ENCODE results near the gene SCGB1A1. TPM values are rescaled to one million over a fixed set of nuclear protein-coding genes. Genes with fewer than 3 reads are reported as not detected.

The SCGB1A1 gene
- total and polyA plus RNA-seq, 5 donors from 2014 or later = not detected

DNA sequence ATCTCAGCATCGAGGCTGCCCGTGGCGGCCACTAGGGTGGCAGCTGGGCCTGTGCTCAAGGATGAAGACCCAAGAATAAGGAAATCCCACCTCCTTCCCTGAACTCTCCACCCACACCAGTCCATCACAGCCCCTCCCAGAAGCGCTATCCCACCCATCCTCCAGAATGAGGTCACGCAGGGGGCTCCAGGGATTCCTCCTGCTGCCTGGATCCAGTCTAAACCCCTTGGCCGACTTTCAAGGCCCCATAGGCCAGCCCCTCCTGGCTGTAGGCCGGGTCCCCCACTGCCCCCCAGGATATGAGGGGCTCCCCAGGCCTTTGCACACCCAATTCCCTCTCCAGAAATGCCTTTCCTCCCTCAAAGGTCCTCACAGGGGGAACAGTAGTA is 19.0 kb upstream of the SCGB1A1 start:
- no peak overlapping the region for H3K4me3 ChIP-seq (ENCODE audit: low read depth, low read length)
- no peak for DNase-seq
- H3K4me1 ChIP-seq (ENCODE audit: control insufficient read depth, insufficient read depth, low read length, poor library complexity, severe bottlenecking) = peaks cover 31% of the 10 kb centered on the region
- Mint-ChIP-seq H3K4me1 (peaks cover 2 to 54% (median 24%) of the 10 kb centered on the region in 4 donors), H3K36me3 (peaks cover 3% of the 10 kb centered on the region), H3K27me3 (peaks cover 1% of the 10 kb centered on the region), H3K4me3 (peak overlapping the region in 2 of 4 donors; percentile 32 to 62), H3K27ac (peak overlapping the region in 2 of 3 donors; percentile 9 to 85), H3K9me3 (no peaks in the 10 kb centered on the region)
- no peaks in the 10 kb centered on the region for H3K9me3 ChIP-seq (ENCODE audit: control insufficient read depth in 2 of 2, low read length in 2 of 2)
- H3K36me3 ChIP-seq (ENCODE audit: control insufficient read depth, insufficient read depth, low read length) = no peaks in the 10 kb centered on the region
- ATAC-seq (ENCODE audit: low read depth in 2 of 2) = no peak
- H3K27me3 ChIP-seq (ENCODE audit: control insufficient read depth, insufficient read depth, low read length) = no peaks in the 10 kb centered on the region
- no peak overlapping the region for H3K27ac ChIP-seq (ENCODE audit: insufficient read depth, low read length, poor library complexity, severe bottlenecking)

- DNase-seq = no peak
- Mint-ChIP-seq H3K4me1 (peaks cover 0 to 54% (median 21%) of the 10 kb centered on the region in 4 donors), H3K36me3 (peaks cover 3% of the 10 kb centered on the region), H3K27me3 (no peaks in the 10 kb centered on the region), H3K27ac (peak overlapping the region in 2 of 3 donors; percentile 66 to 85), H3K4me3 (peak overlapping the region in 1 of 4 donors; percentile 32), H3K9me3 (no peaks in the 10 kb centered on the region)
- Histone ChIP-seq H3K36me3 (ENCODE audit: control insufficient read depth, insufficient read depth, low read length) (no peaks in the 10 kb centered on the region), H3K27me3 (ENCODE audit: control insufficient read depth, insufficient read depth, low read length) (no peaks in the 10 kb centered on the region), H3K4me1 (ENCODE audit: control insufficient read depth, insufficient read depth, low read length, poor library complexity, severe bottlenecking) (peaks cover 31% of the 10 kb centered on the region), H3K9me3 (ENCODE audit: control insufficient read depth in 2 of 2, low read length in 2 of 2) (no peaks in the 10 kb centered on the region), H3K27ac (ENCODE audit: insufficient read depth, low read length, poor library complexity, severe bottlenecking) (no peak overlapping the region), H3K4me3 (ENCODE audit: low read depth, low read length) (no peak overlapping the region)
- no peak for ATAC-seq (ENCODE audit: low read depth in 2 of 2)
These were observed 18.6 kb upstream of the SCGB1A1 start for GRCh38 chr11:62400281-62400680.

GRCh38 chr11:62400760-62401159 is 18.1 kb upstream of the SCGB1A1 start:
- ATAC-seq (ENCODE audit: low read depth in 2 of 2) (no peak), DNase-seq (no peak)
- Histone ChIP-seq H3K4me1 (ENCODE audit: control insufficient read depth, insufficient read depth, low read length, poor library complexity, severe bottlenecking) (peaks cover 31% of the 10 kb centered on the region), H3K9me3 (ENCODE audit: control insufficient read depth in 2 of 2, low read length in 2 of 2) (no peaks in the 10 kb centered on the region), H3K36me3 (ENCODE audit: control insufficient read depth, insufficient read depth, low read length) (no peaks in the 10 kb centered on the region), H3K4me3 (ENCODE audit: low read depth, low read length) (no peak overlapping the region), H3K27ac (ENCODE audit: insufficient read depth, low read length, poor library complexity, severe bottlenecking) (no peak overlapping the region), H3K27me3 (ENCODE audit: control insufficient read depth, insufficient read depth, low read length) (no peaks in the 10 kb centered on the region)
- Mint-ChIP-seq H3K27me3 (no peaks in the 10 kb centered on the region), H3K36me3 (peaks cover 3% of the 10 kb centered on the region), H3K4me1 (peaks cover 0 to 54% (median 21%) of the 10 kb centered on the region in 4 donors), H3K27ac (peak overlapping the region in 1 of 3 donors; percentile 91), H3K9me3 (no peaks in the 10 kb centered on the region), H3K4me3 (peak overlapping the region in 1 of 4 donors; percentile 54)

DNA sequence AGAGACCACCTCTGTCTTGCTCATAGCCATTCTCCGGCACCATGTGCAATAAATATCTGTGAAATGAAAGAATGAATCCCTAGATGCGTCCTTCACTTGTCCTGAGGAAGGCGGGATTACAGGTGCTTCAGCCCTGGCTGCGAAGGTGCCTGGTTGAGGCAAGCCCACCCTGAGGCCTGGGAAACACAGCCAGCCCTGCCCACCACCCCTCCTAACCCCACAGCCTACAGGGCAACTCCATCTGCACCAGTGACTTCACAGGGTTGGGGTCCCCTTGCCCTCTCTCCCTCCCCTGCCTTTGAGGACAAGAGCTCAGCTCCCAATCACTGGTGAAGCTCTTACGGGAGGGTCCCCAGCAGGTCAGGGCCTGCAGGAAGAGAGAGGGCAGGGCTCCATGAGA is 17.5 kb upstream of the SCGB1A1 start:
- H3K27me3 ChIP-seq (ENCODE audit: control insufficient read depth, insufficient read depth, low read length) = no peaks in the 10 kb centered on the region
- peaks cover 3% of the 10 kb centered on the region for H3K36me3 Mint-ChIP-seq
- peak overlapping the region; percentile 54 to 92 (median 74) for H3K4me3 Mint-ChIP-seq
- DNase-seq = no peak
- H3K9me3 ChIP-seq (ENCODE audit: control insufficient read depth in 2 of 2, low read length in 2 of 2) = no peaks in the 10 kb centered on the region
- H3K36me3 ChIP-seq (ENCODE audit: control insufficient read depth, insufficient read depth, low read length) = no peaks in the 10 kb centered on the region
- ATAC-seq (ENCODE audit: low read depth in 2 of 2) = no peak
- peak overlapping the region; percentile 88 to 98 (median 96) for H3K27ac Mint-ChIP-seq
- H3K4me3 ChIP-seq (ENCODE audit: low read depth, low read length) = no peak overlapping the region
- H3K27ac ChIP-seq (ENCODE audit: insufficient read depth, low read length, poor library complexity, severe bottlenecking) = no peak overlapping the region
- H3K4me1 Mint-ChIP-seq = peaks cover 0 to 54% (median 21%) of the 10 kb centered on the region in 4 donors
- H3K4me1 ChIP-seq (ENCODE audit: control insufficient read depth, insufficient read depth, low read length, poor library complexity, severe bottlenecking) = peaks cover 31% of the 10 kb centered on the region
- H3K27me3 Mint-ChIP-seq = no peaks in the 10 kb centered on the region
- H3K9me3 Mint-ChIP-seq = no peaks in the 10 kb centered on the region

GRCh38 chr11:62401811-62402210 is 17.0 kb upstream of the SCGB1A1 start:
- Mint-ChIP-seq H3K27ac (peak overlapping the region; percentile 88 to 98 (median 96)), H3K4me3 (peak overlapping the region; percentile 54 to 92 (median 74)), H3K36me3 (peaks cover 3% of the 10 kb centered on the region), H3K27me3 (no peaks in the 10 kb centered on the region), H3K9me3 (no peaks in the 10 kb centered on the region), H3K4me1 (peaks cover 0 to 54% (median 21%) of the 10 kb centered on the region in 4 donors)
- Histone ChIP-seq H3K9me3 (ENCODE audit: control insufficient read depth in 2 of 2, low read length in 2 of 2) (no peaks in the 10 kb centered on the region), H3K36me3 (ENCODE audit: control insufficient read depth, insufficient read depth, low read length) (no peaks in the 10 kb centered on the region), H3K4me3 (ENCODE audit: low read depth, low read length) (peak overlapping the region; percentile 41), H3K27ac (ENCODE audit: insufficient read depth, low read length, poor library complexity, severe bottlenecking) (peak overlapping the region; percentile 72), H3K4me1 (ENCODE audit: control insufficient read depth, insufficient read depth, low read length, poor library complexity, severe bottlenecking) (peaks cover 31% of the 10 kb centered on the region), H3K27me3 (ENCODE audit: control insufficient read depth, insufficient read depth, low read length) (no peaks in the 10 kb centered on the region)
- no peak for ATAC-seq (ENCODE audit: low read depth in 2 of 2)
- no peak for DNase-seq

DNA sequence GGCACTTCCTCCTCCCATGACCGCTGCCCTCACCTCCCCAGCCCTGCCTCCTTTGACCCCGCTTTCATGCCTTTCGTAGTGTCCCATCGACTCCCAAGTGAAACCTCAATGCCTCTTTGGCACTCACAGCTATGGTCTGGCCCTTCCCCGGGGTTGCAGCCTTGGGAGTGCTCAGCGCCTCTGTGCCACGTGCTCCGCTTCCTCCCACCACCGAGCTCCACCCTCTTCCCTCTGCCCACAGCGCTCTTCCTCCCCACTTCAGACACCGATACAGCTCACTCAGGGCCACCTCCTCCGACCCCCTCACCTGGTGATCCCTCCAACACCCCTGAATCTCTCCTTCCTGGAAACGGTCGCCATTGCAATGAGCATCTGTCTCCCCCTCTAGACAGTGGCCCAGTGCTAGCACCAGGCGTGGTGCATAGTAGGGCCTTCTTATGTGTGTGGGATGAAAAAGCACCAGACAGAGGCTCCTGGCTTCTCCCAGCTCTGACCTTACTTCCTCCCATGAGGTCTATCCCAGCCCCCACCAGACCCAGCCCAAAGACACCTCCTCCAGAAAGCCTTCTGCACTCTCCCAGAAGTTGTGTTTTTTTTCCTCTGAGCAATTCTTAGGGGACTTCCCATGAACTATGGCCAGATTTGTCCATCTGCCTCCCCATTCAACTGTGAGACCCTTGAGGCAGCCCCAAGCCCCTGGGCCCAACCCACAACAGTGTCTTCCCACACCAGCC is 16.4 kb upstream of the SCGB1A1 start:
- peak overlapping the region; percentile 41 for H3K4me3 ChIP-seq (ENCODE audit: low read depth, low read length)
- H3K4me1 Mint-ChIP-seq = peaks cover 0 to 54% (median 21%) of the 10 kb centered on the region in 4 donors

DNA sequence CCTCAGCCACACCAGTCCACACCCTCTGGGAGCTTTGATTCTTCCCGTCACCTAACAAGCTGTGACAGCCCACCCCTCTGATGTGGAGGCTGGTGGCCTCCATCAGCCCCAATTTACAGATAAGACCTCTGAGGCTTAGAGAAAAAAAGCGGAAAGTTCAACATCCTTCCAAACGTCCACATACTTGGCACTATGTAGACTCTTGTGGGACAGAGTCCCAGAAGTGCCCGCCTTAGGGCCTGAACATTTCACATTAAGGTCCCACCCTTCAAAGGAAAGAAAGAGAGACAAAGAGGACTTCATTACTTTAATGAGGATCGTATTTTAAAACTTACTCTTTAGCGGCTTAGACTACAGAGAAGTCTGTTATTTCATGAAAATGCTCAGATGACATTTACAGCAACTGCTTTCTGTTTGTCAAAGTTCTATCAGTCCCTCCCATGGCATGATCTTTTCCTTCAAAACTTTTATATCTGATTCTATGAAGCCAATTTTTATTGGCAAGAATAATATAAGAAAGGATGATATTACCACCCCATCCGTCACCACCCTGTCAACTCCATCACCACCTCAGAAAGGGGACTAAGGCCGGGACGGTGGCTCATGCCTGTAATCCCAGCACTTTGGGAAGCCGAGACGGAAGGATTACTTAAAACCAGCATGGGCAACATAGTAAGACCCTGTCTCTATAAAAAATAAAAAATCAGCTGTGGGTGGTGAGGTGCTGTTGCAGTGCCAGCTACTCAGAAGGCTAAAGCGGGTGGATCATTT is 15.7 kb upstream of the SCGB1A1 start:
- Histone ChIP-seq H3K9me3 (ENCODE audit: control insufficient read depth in 2 of 2, low read length in 2 of 2) (no peaks in the 10 kb centered on the region), H3K4me3 (ENCODE audit: low read depth, low read length) (no peak overlapping the region), H3K27ac (ENCODE audit: insufficient read depth, low read length, poor library complexity, severe bottlenecking) (no peak overlapping the region), H3K4me1 (ENCODE audit: control insufficient read depth, insufficient read depth, low read length, poor library complexity, severe bottlenecking) (peaks cover 31% of the 10 kb centered on the region), H3K27me3 (ENCODE audit: control insufficient read depth, insufficient read depth, low read length) (no peaks in the 10 kb centered on the region), H3K36me3 (ENCODE audit: control insufficient read depth, insufficient read depth, low read length) (no peaks in the 10 kb centered on the region)
- Mint-ChIP-seq H3K9me3 (no peaks in the 10 kb centered on the region), H3K27ac (peak overlapping the region; percentile 88 to 98 (median 96)), H3K36me3 (peaks cover 3% of the 10 kb centered on the region), H3K27me3 (no peaks in the 10 kb centered on the region), H3K4me1 (peaks cover 0 to 52% (median 21%) of the 10 kb centered on the region in 4 donors), H3K4me3 (peak overlapping the region in 3 of 4 donors; percentile 43 to 92 (median 71))
- DNase-seq = no peak
- ATAC-seq (ENCODE audit: low read depth in 2 of 2) = no peak

More for the DNA sequence above, 16.4 kb upstream of the SCGB1A1 start:
- no peaks in the 10 kb centered on the region for H3K36me3 ChIP-seq (ENCODE audit: control insufficient read depth, insufficient read depth, low read length)
- Mint-ChIP-seq H3K4me3 (peak overlapping the region; percentile 43 to 92 (median 62)), H3K27me3 (no peaks in the 10 kb centered on the region), H3K36me3 (peaks cover 3% of the 10 kb centered on the region), H3K9me3 (no peaks in the 10 kb centered on the region), H3K27ac (peak overlapping the region; percentile 88 to 98 (median 96))
- H3K9me3 ChIP-seq (ENCODE audit: control insufficient read depth in 2 of 2, low read length in 2 of 2) = no peaks in the 10 kb centered on the region
- H3K27me3 ChIP-seq (ENCODE audit: control insufficient read depth, insufficient read depth, low read length) = no peaks in the 10 kb centered on the region
- peak in 2 of 3 donors; percentile 32 to 80 for DNase-seq
- H3K27ac ChIP-seq (ENCODE audit: insufficient read depth, low read length, poor library complexity, severe bottlenecking) = peak overlapping the region; percentile 72
- H3K4me1 ChIP-seq (ENCODE audit: control insufficient read depth, insufficient read depth, low read length, poor library complexity, severe bottlenecking) = peaks cover 31% of the 10 kb centered on the region
- peak; percentile 89 to 92 for ATAC-seq (ENCODE audit: low read depth in 2 of 2)

All from CD4-positive, CD25-positive, alpha-beta regulatory T cell (primary cell).